ENCODE data around the gene KPNB1.

Gene KPNB1

DNA sequence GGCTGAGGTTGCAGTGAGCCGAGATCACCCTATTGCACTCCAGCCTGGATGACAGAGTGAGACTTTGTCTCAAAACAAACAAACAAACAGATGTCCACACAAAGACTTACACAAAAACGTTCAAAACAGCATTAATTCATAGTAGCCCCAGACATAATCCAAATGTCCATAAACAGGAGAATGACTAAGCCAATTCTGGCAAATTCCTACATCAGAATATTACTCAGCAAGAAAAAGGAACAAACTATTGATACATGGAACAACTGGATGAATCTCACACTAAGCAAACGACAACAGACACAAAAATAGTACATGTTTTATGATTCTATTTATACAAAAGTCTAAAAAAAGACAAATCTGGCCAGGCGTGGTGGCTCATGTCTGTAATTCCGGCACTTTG, 10.8 kb upstream of the KPNB1 start:
- peak in 2 of 3 donors; percentile 21 to 26 for DNase-seq

DNA sequence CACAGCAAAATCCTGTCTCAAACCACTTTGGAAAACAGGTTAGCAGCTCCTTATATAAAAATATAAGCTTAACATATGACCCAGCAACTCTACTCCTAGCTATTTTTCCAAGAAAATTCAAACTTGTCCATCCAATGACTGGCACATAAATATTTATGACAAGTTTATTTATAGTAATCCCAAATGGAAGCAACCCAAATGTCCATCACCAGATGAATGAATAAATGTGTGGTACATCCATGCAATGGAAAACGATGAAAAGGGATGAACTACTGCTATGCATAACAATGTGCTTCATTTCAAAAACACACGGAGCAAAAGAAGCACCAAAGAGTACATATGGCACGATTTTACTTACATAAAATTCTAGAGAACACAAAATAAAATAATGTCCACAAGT, 9.6 kb upstream of the KPNB1 start:
- DNase-seq: no peak

DNA sequence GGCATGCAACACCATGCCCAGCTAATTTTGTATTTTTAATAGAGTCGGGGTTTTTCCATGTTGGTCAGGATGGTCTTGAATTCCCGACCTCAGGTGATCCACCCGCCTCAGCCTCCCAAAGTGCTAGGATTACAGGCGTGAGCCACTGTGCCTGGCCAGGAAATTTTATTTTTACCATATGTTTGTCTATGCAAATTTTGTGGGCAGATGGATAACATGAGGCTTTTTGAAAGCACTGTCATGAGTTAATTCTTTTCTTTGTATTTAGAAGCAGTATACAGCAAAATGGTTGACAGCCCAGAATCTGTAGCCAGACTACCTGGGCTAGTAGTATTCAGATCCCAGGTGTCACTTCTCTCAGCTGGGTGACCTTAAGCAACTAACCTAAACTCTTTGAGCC, 8.5 kb upstream of the KPNB1 start:
- DNase-seq: no peak

DNA sequence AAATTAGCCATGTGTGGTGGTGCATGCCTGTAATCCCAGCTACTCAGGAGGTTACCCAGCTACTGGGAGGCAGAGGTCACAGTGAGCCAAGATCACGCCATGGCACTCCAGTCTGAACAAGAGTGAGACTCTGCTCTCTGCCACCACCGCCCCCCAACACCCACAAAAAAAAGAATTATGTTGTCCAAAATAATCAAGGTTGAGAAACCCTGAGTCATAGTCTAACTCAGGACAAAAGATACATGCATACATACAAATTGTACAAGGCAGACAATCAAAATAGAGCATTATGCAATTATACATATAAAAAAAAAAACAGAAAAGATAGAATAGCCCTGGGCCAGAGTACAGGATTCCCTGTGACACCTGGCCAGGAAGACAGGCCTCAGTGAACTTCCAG, 6.6 kb upstream of the KPNB1 start:
- DNase-seq: peak; percentile 17 to 31 (median 18)

DNA sequence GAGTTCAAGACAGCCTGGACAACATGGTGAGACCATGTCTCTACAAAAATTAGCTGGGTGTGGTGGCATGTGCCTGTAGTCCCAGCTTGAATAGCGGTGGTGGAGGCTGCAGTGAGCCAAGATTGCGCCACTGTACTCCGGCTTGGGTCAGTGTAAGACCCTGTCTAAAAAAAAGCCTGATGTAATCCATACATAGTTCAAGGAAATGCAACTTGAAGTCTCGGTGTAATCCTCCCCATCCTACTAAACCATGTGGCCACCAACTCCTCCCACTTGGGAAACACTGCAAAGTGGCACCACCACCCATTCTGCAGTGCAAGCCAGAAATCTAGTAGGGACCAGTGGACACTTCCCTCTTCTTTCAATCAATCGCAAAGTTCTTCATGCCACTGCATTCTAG, 5.4 kb upstream of the KPNB1 start:
- peak; percentile 83 to 92 (median 84) for DNase-seq

DNA sequence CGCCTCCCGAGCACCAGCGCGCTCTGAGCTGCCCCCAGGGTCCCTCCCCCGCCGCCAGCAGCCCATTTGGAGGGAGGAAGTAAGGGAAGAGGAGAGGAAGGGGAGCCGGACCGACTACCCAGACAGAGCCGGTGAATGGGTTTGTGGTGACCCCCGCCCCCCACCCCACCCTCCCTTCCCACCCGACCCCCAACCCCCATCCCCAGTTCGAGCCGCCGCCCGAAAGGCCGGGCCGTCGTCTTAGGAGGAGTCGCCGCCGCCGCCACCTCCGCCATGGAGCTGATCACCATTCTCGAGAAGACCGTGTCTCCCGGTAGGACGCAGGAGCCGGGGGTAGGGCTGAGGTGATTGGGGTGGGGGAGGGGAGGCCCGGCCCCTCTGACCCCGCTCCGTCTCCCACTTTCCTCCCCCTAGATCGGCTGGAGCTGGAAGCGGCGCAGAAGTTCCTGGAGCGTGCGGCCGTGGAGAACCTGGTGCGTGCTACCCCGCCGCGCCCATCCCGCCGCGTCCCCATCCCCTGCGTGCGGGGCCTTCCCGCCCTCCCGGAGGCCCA, 329 bp downstream of the KPNB1 start:
- no peak for DNase-seq

DNA sequence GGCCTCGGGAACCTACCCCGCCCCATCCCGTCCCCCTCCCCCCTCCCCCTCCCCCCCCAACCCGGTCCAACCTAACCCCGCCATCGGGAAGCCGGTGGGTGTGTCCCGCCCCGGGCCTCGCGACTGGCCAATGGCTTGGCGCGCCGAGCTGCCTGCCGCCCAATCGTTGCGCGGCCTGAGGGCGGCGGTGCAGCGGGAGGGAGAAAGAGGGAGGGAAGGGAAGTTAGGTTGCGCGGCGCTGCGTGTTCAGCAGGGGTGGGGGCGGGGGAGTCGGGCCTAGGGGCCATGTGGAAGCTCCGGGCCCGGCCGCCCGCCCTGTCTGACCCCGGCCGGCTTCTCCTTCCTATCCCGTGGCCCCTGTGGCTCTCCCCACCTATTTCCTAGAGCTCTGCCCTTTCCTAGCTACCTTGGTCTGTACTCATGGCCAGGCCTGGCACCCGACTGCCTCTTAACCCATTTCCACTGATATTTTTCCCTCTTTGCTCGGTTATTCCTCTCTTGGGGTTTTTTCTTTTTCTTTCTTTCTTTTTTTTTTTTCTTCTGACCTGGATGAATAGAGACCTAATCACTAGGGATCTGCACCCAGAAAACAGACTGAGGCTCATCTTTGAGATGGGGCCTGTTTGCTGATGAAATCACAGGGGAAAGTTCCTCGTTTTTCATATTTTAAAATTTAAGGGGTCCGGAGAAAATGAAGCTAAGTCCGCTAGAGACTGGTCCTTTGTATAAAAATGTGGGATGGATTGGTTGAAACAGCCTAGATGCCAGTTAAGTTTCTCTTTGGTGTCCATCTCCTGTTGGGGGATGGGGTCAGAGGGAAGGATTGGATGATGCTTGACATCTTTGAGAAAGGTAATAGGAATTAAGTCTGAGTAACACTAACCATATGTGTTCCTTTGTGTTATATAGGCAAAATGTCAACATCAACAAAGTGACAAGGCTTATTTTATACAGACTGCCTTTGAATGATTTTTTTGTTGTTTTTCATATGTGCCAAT, 1.1 kb downstream of the KPNB1 start:
- DNase-seq: peak; percentile 97 to 98 (median 98)

DNA sequence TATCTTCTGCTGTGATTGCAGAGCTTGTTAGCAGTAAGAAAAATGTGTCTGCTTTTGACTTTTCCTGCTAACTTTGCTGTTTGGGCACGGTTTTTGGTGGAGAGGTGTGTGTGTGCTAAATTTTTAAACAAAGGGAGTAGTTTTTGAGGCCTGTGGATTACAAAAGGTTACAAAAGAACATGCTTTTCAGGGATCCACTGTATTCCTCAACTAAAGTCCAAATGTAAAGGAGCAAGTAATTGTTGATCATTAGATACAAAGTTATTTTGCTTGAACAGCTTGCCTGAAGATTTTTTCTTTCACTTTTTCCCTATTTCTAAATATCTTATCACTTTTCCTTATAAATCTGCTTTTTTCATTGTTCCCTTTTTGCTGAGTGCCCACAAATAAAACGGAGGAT, 2.0 kb downstream of the KPNB1 start:
- DNase-seq: no peak

DNA sequence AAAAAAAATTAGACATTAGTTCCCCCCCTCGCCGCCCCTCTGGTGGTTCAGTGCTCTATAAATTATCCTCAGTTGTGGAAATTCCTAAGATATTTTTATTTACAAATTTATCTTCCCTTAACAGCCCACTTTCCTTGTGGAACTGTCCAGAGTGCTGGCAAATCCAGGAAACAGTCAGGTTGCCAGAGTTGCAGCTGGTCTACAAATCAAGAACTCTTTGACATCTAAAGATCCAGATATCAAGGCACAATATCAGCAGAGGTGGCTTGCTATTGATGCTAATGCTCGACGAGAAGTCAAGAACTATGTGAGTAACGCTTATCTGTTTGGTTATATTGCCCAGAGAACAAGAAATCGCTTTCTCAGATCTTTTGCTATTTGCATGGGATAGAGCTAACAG, 2.9 kb downstream of the KPNB1 start:
- no peak for DNase-seq

DNA sequence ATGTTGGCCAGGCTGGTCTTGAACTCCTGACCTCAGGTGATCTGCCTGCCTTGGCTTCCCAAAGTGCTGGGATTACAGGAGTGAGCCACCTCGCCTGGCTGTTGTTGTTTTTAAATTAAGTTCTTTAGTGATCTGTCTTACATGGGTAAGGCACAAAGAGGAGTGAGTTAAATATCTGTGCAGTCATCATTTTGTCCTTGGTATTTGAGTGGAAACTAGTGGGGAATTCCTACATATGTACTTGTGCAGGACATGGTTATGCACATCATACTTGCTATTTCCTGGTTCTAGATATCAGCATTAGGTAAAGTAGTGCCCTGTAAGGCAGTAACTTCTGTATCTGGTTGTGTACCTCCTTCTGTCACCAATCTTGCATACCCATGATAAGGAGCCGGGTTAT, 3.7 kb downstream of the KPNB1 start:
- peak in 1 of 3 donors; percentile 31 for DNase-seq

DNA sequence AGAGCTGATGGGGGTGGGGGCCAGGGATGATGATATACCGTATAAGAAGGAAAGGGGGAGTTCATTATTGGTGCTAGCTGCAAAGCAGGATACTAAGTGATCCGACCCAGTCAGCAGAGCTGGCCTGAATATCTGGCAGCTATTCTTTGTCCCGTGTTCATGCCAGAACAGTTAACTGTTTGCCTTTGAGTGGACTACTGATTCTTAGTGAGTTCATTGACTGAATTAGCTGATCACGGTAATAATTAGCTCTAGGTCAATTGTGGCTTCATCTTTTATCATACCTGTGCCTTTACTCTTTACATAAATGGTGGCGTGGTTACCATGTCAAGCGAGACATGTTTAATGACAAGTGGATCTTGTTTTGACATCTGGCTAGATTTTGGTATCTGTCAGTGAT, 5.3 kb downstream of the KPNB1 start:
- no peak for DNase-seq

DNA sequence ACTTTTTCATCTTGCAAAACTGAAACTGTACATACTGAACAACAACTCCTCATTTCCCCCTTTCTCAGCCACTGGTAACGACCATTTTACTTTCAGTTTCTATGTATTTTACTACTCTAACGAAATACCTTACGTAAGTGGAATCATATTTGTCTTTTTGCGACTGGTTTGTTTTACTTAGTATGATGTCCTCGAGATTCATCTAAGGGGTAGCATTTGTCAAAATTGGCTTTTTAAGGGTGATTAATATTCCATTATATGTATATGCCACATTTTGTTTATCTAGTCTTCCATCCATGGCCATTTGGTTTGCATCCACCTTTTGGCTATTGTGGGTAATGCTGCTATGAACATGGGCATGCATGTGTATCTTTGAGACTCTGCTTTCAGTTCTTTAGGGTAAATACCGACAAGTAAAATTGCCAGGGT, 10.4 kb downstream of the KPNB1 start:
- DNase-seq: peak; percentile 55 to 85 (median 71)

DNA sequence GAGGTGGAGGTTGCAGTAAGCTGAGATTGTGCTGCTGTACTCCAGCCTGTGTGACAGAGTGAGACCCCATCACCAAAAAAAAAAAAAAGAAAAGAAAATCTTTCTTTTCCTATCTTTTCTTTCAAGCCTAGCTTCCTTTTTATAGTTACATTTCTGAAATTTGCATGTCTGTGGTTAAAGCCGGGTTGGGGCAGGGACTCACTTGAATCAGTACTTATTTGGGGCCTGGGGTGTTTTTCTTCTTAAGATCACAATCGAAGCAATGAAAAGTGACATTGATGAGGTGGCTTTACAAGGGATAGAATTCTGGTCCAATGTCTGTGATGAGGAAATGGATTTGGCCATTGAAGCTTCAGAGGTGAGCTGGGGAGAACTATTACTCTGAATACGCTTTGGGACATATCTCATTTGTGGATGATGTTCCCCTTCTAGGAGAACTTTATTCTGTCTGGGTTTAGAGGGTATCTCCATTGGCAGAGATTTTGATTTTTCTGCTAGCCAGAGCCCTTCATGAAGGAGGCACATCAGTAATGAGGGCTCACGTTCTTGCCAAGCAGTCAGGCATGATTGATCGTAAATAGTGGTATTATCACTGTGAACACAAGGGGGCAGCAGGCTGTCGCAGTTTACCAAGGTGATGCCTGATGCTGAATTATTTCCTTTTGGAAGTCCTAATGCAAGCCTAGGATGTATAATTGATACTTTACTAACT, 14.3 kb downstream of the KPNB1 start:
- DNase-seq: peak; percentile 71 to 77 (median 72)

DNA sequence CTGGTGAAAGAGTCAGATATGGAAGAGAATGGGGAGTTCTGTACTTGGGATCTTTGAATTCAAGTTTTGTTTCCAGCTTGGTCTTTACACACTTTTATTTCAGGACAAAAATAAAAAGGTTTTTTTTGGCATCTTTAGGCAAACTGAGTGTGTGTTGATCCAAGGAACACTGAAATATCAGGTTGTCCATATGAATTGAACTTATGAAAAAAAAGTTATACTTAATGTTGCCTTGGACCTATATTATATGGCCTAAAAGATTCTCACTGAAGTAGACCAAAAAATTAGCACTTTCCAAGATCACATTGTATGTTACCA, 14.9 kb downstream of the KPNB1 start:
- DNase-seq: no peak

DNA sequence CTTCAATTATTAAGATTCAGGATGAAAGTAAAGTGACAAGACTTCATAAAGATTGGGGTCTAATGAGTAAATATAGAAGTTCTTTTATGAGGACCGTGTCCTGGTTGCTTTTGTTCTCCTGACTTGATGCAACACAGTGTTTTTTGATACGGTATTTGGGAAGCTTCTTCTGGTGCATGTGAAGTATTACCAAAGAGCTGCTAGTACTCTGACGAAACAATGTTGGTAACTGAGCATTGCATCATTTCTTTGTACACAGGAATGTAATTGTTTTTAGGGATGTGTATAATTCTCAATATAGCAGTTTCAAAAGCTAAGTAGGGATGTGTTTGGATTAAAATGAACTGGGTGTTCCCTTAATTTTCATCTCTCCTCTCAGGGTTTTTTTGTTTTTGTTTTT, 15.9 kb downstream of the KPNB1 start:
- DNase-seq: peak; percentile 60 to 81 (median 74)

DNA sequence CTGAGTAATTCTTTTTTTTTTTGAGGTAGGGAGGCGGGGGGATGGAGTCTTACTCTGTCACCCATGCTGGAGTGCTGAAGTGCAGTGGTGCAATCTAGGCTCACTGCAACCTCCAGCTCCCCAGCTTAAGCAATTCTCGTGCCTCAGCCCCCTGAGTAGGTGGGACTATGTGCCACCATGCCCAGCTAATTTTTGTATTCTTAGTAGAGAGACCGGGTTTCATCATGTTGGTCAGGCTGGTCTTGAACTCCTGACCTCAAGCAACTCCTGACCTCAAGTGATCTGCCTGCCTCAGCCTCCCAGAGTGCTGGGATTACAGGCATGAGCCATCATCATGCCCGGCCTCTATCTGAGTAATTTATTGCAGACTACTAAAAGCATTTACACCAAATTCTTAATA, 19.4 kb downstream of the KPNB1 start:
- DNase-seq: peak; percentile 35 to 50 (median 43)

DNA sequence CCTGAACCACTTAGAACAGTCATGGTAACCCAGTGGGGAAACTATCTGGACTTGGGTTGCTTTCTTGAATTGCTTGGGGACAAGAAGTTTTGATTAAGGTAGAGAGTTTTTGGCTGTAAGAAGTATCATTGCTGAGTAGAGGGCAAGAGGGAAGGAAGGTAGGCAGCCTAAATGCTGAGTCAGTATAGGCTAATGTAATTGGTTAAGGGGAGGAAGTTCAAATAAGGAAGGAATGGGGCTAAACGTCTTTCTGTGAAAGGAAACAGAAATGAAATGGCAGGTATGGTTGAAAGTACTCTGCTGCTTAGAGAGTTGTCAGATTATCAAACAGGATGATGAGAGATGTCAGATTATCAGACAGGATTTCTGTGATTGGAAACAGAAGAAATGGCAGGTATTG, 20.3 kb downstream of the KPNB1 start:
- DNase-seq: peak; percentile 41 to 51 (median 41)

DNA sequence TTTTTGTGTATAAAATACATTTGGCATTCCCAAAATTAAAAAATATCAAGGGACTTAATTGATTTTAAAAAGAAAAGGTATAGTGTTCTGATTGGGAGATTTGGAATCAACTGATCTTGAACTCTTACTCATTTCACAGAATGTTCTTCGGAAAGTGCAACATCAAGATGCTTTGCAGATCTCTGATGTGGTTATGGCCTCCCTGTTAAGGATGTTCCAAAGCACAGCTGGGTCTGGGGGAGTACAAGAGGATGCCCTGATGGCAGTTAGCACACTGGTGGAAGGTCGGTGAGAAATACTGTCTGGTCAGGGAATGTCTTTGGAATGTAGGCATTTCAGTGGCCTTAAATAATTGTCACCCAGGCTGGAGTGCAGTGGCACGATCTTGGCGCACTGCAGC, 24.8 kb downstream of the KPNB1 start:
- no peak for DNase-seq

DNA sequence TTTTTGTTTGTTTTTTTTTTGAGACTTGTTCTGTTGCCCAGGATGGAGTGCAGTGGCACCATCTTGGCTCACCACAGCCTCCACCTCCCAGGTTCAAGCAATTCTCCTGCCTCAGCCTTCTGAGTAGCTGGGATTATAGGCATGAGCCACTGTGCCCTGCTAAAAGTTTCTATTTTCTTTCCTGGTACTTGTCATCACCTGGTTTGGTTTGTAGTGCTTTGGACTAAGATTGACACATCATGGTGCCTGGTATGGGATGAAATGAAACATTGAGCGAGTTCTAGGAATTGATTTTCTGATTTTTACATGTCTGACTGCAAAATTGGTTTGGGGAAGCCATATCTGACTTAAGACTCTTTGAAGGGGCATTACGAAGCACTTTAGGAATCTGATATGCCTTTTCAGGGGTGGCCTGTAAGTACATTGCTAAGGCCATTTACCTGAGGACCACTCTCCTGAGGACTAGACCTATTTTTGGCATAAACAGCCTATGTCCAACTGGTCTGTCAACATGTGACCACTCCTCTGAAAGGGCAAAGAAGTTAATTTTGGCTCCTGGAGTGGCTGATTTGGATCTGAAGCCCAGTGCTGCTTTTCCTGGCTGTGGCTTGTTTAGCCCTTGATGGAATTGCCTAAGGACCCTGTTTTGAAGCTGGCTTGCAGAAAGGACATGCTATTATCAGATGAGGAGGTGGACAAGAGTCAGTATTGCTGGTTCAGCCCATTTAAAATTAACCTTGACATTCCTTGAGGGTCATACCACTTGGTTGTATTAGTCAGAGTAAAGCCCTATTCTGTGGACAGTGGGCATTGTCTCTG, 25.9 kb downstream of the KPNB1 start:
- DNase-seq: no peak

DNA sequence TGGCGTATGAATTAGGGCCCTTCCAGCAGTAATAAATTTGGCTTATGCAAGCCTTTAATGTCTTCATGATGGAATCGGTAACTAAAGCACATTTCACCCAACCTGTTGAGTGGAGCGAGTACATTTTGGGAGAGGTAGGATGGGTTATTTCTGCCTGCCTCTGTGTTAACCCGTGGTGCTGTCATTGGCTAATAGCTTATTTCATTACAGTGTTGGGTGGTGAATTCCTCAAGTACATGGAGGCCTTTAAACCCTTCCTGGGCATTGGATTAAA, 26.4 kb downstream of the KPNB1 start:
- no peak for DNase-seq

DNA sequence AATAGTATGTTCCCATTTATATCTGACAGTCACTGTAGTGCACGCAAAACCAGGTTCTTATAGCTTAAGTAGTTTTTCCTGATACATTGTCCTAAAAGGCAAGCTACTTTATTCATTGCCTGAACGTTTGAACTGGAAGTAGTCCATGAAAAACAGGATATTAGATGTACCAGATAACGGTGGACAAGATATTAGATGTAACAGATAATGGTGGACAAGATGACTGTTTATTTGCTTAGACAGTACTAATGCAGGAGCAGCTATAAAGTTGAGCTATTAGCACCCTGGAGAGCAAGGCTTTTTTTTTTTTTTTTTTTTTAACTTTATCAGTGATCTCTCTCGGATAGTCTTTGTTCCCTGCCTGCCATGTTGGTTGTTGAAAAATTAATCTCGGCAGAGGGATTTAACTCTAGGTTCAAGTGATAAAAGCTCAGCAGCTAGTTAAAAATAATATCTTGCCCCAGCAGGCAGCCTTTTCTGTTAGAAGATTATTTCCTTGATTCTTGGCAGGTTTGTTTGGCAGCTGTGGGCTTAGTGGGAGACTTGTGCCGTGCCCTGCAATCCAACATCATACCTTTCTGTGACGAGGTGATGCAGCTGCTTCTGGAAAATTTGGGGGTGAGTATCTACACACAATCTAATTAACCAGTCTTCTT, 26.9 kb downstream of the KPNB1 start:
- no peak for DNase-seq

DNA sequence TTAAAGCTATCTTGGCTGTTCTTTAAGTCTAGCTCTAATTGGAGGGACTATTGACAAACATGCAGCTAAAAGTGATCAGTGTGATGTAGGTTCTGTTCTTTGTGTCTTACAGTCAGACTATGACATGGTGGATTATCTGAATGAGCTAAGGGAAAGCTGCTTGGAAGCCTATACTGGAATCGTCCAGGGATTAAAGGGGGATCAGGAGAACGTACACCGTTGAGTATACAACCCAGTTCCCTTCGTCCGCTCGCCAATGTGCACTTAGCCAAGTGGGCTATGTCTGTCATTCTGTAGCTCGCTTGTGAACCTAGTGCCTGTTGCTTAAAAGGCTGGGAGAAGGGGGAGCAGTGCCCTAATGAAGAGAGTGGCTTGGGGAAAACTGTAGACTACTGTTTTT, 28.5 kb downstream of the KPNB1 start:
- no peak for DNase-seq

DNA sequence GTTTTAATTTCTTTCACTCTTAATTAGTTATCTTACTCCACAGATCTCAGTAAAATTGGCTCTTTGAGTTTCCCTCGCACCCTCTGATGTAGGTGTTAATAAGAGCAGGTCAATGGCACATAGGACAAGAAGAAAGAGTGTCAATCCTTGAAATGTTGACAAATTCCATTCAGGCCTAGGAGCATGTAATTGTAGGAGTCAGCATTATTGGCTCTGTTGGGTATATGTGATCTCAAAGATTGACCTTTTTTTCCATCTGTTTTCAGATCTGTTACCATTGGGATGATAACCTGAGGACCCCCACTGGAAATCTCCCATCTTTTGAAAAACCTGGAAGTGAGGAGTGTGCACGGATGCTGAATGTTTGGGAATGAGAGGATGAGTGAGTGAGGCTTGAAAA, 32.4 kb downstream of the KPNB1 start:
- DNase-seq: no peak

Data from suppressor macrophage treated with lipopolysaccharide for 1 hour (primary cell).